GM12878 (cell line): ENCODE results near the gene EPHB1. TPM values are rescaled to one million over a fixed set of nuclear protein-coding genes. Genes with fewer than 3 reads are reported as not detected.

Source experiments
- ATAC-seq: fragments of 200-7000 bp; cut with Tn5 transposase; 3 replicates; pipeline ENCODE4 v1.9.1; 2020; ENCODE audit warnings: mild to moderate bottlenecking, moderate library complexity
- BruUV-seq: library from RNA; stranded (reverse); fragments of 400-500 nt; replicated peaks from 2 replicates; lab custom pipeline; 2021; lab: Mats Ljungman, UMichigan
- CTCF ChIA-PET: fragments of 300-600 bp; sonication (Branson Sonifier 250); formaldehyde crosslinking; extraction: SDS; loops from one replicate; lab custom pipeline; 2021; ENCODE audit warnings: inconsistent platforms; lab: Yijun Ruan, JAX
- POLR2A ChIA-PET: fragments of 350-600 bp; formaldehyde crosslinking; extraction: SDS; loops from one replicate; lab custom pipeline; 2021; ENCODE audit warnings: inconsistent platforms; lab: Charles Lee
- RAD21 ChIA-PET: fragments of 300-600 bp; sonication (Branson Sonifier 250); formaldehyde crosslinking; loops from one replicate; lab custom pipeline; 2023; ENCODE audit warnings: antibody characterized with exemption; ENCODE audit not compliant: unreplicated experiment; lab: Charles Lee
- SMC1A ChIA-PET: fragments of 300-600 bp; sonication (Branson Sonifier 250); formaldehyde crosslinking; loops from one replicate; lab custom pipeline; 2023; ENCODE audit not compliant: unreplicated experiment, uncharacterized antibody; lab: Charles Lee
- DNase-seq: peaks from one replicate; pipeline ENCODE4 v3.0.0-alpha.2; 2011; ENCODE audit warnings: low read depth, low spot score
- FAIRE-seq: peaks from 3 replicates; lab custom pipeline; 2011; peaks lifted over from hg19 to GRCh38; lab: Jason Lieb, UNC
- H2AFZ ChIP-seq: 2 replicates; pipeline ENCODE4 v1.6.0; 2011; ENCODE audit warnings: low read depth, low read length, control low read depth; ENCODE audit not compliant: control insufficient read depth
- H3K27ac ChIP-seq: 2 replicates; pipeline ENCODE4 v1.5.1; 2011; ENCODE audit warnings: control low read depth; ENCODE audit not compliant: control insufficient read depth, insufficient read depth
- H3K27me3 ChIP-seq, 2 experiments: replicated peaks in 1 of 2; 2 replicates each; pipeline versions ENCODE4 v1.6.0 to v1.6.1; 2011; ENCODE audit warnings: low read length in 1 of 2; ENCODE audit not compliant: control insufficient read depth in 2 of 2, insufficient read depth in 2 of 2
- H3K36me3 ChIP-seq, 2 experiments: 2 replicates each; pipeline ENCODE4 v1.5.1; 2011; ENCODE audit warnings: low read length in 1 of 2; ENCODE audit not compliant: control insufficient read depth in 2 of 2, insufficient read depth in 2 of 2
- H3K4me1 ChIP-seq: 2 replicates; pipeline ENCODE4 v1.6.1; 2011; ENCODE audit warnings: mild to moderate bottlenecking, low read length, moderate library complexity, mixed read lengths; ENCODE audit not compliant: control insufficient read depth, insufficient read depth
- H3K4me2 ChIP-seq: 2 replicates; pipeline ENCODE4 v1.6.0; 2011; ENCODE audit warnings: control low read depth; ENCODE audit not compliant: control insufficient read depth, insufficient read depth
- H3K4me3 ChIP-seq: fragments of 200-600 bp; sonication (generic); 2 replicates; pipeline ENCODE4 v1.5.1; 2016
- H3K79me2 ChIP-seq: 2 replicates; pipeline ENCODE4 v1.6.0; 2011; ENCODE audit warnings: low read length; ENCODE audit not compliant: control insufficient read depth, insufficient read depth
- H3K9ac ChIP-seq: 2 replicates; pipeline ENCODE4 v1.8.0; 2011; ENCODE audit warnings: low read length, control low read depth, mixed read lengths; ENCODE audit not compliant: control insufficient read depth, insufficient read depth
- H3K9me3 ChIP-seq: replicated peaks from 3 replicates; pipeline ENCODE4 v1.5.1; 2011; ENCODE audit warnings: mild to moderate bottlenecking, low read length; ENCODE audit not compliant: control insufficient read depth, insufficient read depth
- H4K20me1 ChIP-seq: 2 replicates; pipeline ENCODE4 v1.6.0; 2011; ENCODE audit not compliant: control insufficient read depth, insufficient read depth
- BCL11A ChIP-seq: IDR thresholded peaks from 2 replicates; pipeline ENCODE4 v1.6.1; 2011; ENCODE audit warnings: low read depth, low read length
- BHLHE40 ChIP-seq, 2 experiments: fragments of 450-650 bp in 1 of 2; IDR thresholded peaks; 2 replicates each; pipeline ENCODE4 v1.6.1; 2011 to 2017; ENCODE audit warnings: low read depth in 2 of 2, borderline replicate concordance in 1 of 2, improper control_type of control experiment in 1 of 2, low read length in 1 of 2, mild to moderate bottlenecking in 1 of 2
- CHD2 ChIP-seq: IDR thresholded peaks from 2 replicates; pipeline ENCODE4 v1.6.1; 2011; ENCODE audit warnings: low read depth, low read length, improper control_type of control experiment, borderline replicate concordance
- E2F4 ChIP-seq: IDR thresholded peaks from 2 replicates; pipeline ENCODE4 v1.6.1; 2012; ENCODE audit warnings: low read depth, low read length, improper control_type of control experiment
- EP300 ChIP-seq, 2 experiments: fragments of 150-350 bp in 1 of 2; IDR thresholded peaks; 2 replicates each; pipeline ENCODE4 v1.6.1; 2011 to 2012; ENCODE audit warnings: low read depth in 2 of 2, low read length in 2 of 2, borderline replicate concordance in 1 of 2, improper control_type of control experiment in 1 of 2, inconsistent platforms in 1 of 2; ENCODE audit not compliant: control insufficient read depth in 1 of 2
- FOXM1 ChIP-seq: IDR thresholded peaks from 2 replicates; pipeline ENCODE4 v1.6.1; 2012; ENCODE audit warnings: low read depth, mild to moderate bottlenecking, inconsistent platforms, low read length, moderate library complexity
- GATAD2B ChIP-seq: fragments of 450-650 bp; conservative IDR thresholded peaks from 2 replicates; pipeline ENCODE4 v1.6.1; 2017; ENCODE audit warnings: low read depth, mild to moderate bottlenecking, moderate library complexity
- HDAC2 ChIP-seq: fragments of 200-600 bp; sonication (generic); IDR thresholded peaks from 2 replicates; pipeline ENCODE4 v1.6.1; 2017
- NR2C1 ChIP-seq: fragments of 450-650 bp; IDR thresholded peaks from 2 replicates; pipeline ENCODE4 v1.6.1; 2017; ENCODE audit warnings: antibody characterized with exemption, mild to moderate bottlenecking, moderate library complexity
- NR2C2 ChIP-seq: IDR thresholded peaks from 2 replicates; pipeline ENCODE4 v1.6.1; 2011; ENCODE audit warnings: borderline replicate concordance, low read depth; ENCODE audit not compliant: control insufficient read depth, insufficient read length
- PML ChIP-seq: IDR thresholded peaks from 2 replicates; pipeline ENCODE4 v1.6.1; 2012; ENCODE audit warnings: low read length, inconsistent platforms
- SIX5 ChIP-seq: IDR thresholded peaks from 2 replicates; pipeline ENCODE4 v1.6.1; 2011; ENCODE audit warnings: mild to moderate bottlenecking, low read depth, low read length, moderate library complexity; ENCODE audit not compliant: severe bottlenecking
- YBX1 ChIP-seq: fragments of 450-650 bp; IDR thresholded peaks from 2 replicates; pipeline ENCODE4 v1.6.1; 2016; ENCODE audit warnings: antibody characterized with exemption
- ZNF384 ChIP-seq: IDR thresholded peaks from 2 replicates; pipeline ENCODE4 v1.6.1; 2012; ENCODE audit warnings: low read depth, mild to moderate bottlenecking, low read length, improper control_type of control experiment, borderline replicate concordance
- ZSCAN29 ChIP-seq: fragments of 450-650 bp; IDR thresholded peaks from 2 replicates; pipeline ENCODE4 v1.6.1; 2017; ENCODE audit warnings: mild to moderate bottlenecking, moderate library complexity
- WGBS: methylation state at CpG from one replicate; pipeline ENCODE4 v1.1.6; 2016; ENCODE audit warnings: low lambda C conversion rate; ENCODE audit not compliant: insufficient replicate concordance, insufficient coverage; ENCODE audit errors: missing lambda C conversion rate; 5-methylcytosine and 5-hydroxymethylcytosine counted together
- in situ Hi-C: fragments of 300-500 bp; cut with MboI; formaldehyde crosslinking; loops from 9 replicates; pipeline ENCODE4 v1.14.3; 2018; ENCODE audit warnings: mixed read lengths
- intact Hi-C: fragments of 100-400 bp; cut with micrococcal nuclease; formaldehyde crosslinking; loops from one replicate; pipeline ENCODE4 v1.14.2; 2022; ENCODE audit not compliant: unreplicated experiment
- polyA plus RNA-seq, 11 experiments: library from polyadenylated mRNA; depleted of rRNA in 4 of 11; unstranded in 6 of 11; stranded (reverse) in 5 of 11; fragments of >200 nt; fragmentation: Nextera tagmentation in 4 of 11; fragmentation: Illumina TruSeq in 1 of 11; extraction: Ambion mirVana in 4 of 11; extraction: Trizol in 1 of 11; gene quantifications; 1 replicate in 1 of 11; 2 replicates in 10 of 11; pipeline versions ENCODE4 v1.2.1 to v1.2.3, GENCODE V29; 2011 to 2016; ENCODE audit warnings: inconsistent platforms in 2 of 11, missing spikeins in 2 of 11, low read depth in 1 of 11
- total RNA-seq, 4 experiments: library from RNA; depleted of rRNA in 3 of 4; stranded (reverse); fragments of >200 nt in 3 of 4; fragmentation: Illumina TruSeq in 1 of 4; extraction: Trizol in 1 of 4; gene quantifications; 2 replicates each; pipeline versions ENCODE4 v1.2.1 to v1.2.3, GENCODE V29; 2013 to 2021
- TF ChIP-seq, protein P1 (sequence below): fragments of 450-650 bp; IDR thresholded peaks from 2 replicates; pipeline ENCODE4 v1.6.1; 2017; ENCODE audit warnings: mild to moderate bottlenecking, moderate library complexity
- TF ChIP-seq, protein P2 (sequence below): fragments of 450-650 bp; IDR thresholded peaks from 2 replicates; pipeline ENCODE4 v1.6.1; 2017; ENCODE audit warnings: mild to moderate bottlenecking

The EPHB1 gene
- total and polyA plus RNA-seq, 10 of the 15 experiments (the other 5 are each of a cell fraction or from before 2014, with no cell fraction given), result 0.33 to 23.8 (median 1.2) TPM

DNA sequence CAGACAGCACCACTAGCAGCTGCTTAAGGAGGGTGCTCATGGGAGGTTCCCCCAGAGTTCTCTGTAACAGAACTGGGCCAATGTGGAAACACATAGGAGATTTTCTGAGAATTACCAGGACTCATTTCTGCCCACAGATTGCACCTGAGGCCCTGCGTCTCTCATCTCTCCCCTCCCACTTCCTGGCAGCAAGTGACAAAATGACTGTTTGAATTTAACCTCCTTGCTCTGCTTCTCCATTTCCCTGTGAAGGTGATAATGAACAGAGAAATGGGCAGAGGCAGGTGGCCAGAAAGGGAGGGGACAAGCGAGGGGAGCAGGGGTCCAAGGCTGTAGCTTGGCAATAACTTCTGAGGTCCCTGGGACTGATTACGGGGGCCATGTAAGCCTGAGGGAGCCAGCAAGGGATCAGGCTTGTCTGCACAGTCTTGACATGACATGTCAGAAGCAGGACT is 8.0 kb downstream of the EPHB1 start:
- H3K9me3 ChIP-seq, result no peaks in the 10 kb centered on the region
- peak; percentile 47 for FAIRE-seq
- H3K4me1 ChIP-seq, result peaks cover 26% of the 10 kb centered on the region
- ATAC-seq, result peak; percentile 68
- H3K4me3 ChIP-seq, result no peak overlapping the region
- H3K27ac ChIP-seq, result peak overlapping the region; percentile 47
- peak; percentile 64 for DNase-seq
- H4K20me1 ChIP-seq, result no peaks in the 10 kb centered on the region
- WGBS, result 0% methylated on average over 3 of the region's 3 CpGs
- ChIA-PET RAD21 (interaction anchor here (1.0 to 10.5 kb wide), 10 partner anchors 9 to 437 kb away, joined by 3 to 146 read pairs (median 6); partner anchors contain the start of gene EPHB1), CTCF (interaction anchor here (0.6 to 4.6 kb wide), 9 partner anchors 8 to 443 kb away, joined by 3 to 39 read pairs (median 4); partner anchors contain the start of gene EPHB1), SMC1A (interaction anchor here (1.0 to 14.4 kb wide), 11 partner anchors 10 to 434 kb away, joined by 3 to 110 read pairs (median 9); no protein-coding TSS in a partner anchor), POLR2A (interaction anchor here (0.9 to 1.8 kb wide), 3 partner anchors 8 to 101 kb away, joined by 3 to 9 read pairs (median 4); partner anchors contain the start of gene EPHB1)
- in situ Hi-C loops (no loop called here), intact Hi-C loops (loop anchor here (2.0 kb wide), 1 partner anchor 50 kb away; no protein-coding TSS in a partner anchor)
- H3K9ac ChIP-seq, result no peak overlapping the region
- H2AFZ ChIP-seq, result no peak overlapping the region
- 0 out of 4 replicates have a peak, but pooled peaks cover 0 to 3% of the 10 kb centered on the region in 2 experiments for H3K36me3 ChIP-seq
- no peaks in the 10 kb centered on the region for H3K27me3 ChIP-seq
- no TSS peak for BruUV-seq
- H3K79me2 ChIP-seq, result peaks cover 72% of the 10 kb centered on the region
- H3K4me2 ChIP-seq, result peak overlapping the region; percentile 56
- TF ChIP-seq FOXM1, result no peak
- peak; percentile 60 to 71; a peak in 2 of 4 replicates for TF ChIP-seq EP300 (IDR thresholded peaks at IDR 0.05; ENCODE audit: borderline replicate concordance in 1 of 2, control insufficient read depth in 1 of 2, low read depth in 2 of 2, low read length in 2 of 2)
- TF ChIP-seq NR2C2, result no peak
- TF ChIP-seq E2F4, result 0 out of 2 replicates have a peak, but pooled peaks have one; percentile 17
- TF ChIP-seq, protein P1, sequence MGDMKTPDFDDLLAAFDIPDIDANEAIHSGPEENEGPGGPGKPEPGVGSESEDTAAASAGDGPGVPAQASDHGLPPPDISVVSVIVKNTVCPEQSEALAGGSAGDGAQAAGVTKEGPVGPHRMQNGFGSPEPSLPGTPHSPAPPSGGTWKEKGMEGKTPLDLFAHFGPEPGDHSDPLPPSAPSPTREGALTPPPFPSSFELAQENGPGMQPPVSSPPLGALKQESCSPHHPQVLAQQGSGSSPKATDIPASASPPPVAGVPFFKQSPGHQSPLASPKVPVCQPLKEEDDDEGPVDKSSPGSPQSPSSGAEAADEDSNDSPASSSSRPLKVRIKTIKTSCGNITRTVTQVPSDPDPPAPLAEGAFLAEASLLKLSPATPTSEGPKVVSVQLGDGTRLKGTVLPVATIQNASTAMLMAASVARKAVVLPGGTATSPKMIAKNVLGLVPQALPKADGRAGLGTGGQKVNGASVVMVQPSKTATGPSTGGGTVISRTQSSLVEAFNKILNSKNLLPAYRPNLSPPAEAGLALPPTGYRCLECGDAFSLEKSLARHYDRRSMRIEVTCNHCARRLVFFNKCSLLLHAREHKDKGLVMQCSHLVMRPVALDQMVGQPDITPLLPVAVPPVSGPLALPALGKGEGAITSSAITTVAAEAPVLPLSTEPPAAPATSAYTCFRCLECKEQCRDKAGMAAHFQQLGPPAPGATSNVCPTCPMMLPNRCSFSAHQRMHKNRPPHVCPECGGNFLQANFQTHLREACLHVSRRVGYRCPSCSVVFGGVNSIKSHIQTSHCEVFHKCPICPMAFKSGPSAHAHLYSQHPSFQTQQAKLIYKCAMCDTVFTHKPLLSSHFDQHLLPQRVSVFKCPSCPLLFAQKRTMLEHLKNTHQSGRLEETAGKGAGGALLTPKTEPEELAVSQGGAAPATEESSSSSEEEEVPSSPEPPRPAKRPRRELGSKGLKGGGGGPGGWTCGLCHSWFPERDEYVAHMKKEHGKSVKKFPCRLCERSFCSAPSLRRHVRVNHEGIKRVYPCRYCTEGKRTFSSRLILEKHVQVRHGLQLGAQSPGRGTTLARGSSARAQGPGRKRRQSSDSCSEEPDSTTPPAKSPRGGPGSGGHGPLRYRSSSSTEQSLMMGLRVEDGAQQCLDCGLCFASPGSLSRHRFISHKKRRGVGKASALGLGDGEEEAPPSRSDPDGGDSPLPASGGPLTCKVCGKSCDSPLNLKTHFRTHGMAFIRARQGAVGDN, result no peak
- TF ChIP-seq BCL11A, result peak; percentile 79
- TF ChIP-seq ZSCAN29, result no peak
- TF ChIP-seq NR2C1, result no peak
- TF ChIP-seq GATAD2B, result no peak; the same call in 1 of the 2 replicates
- no peak for TF ChIP-seq YBX1
- TF ChIP-seq, protein P2, sequence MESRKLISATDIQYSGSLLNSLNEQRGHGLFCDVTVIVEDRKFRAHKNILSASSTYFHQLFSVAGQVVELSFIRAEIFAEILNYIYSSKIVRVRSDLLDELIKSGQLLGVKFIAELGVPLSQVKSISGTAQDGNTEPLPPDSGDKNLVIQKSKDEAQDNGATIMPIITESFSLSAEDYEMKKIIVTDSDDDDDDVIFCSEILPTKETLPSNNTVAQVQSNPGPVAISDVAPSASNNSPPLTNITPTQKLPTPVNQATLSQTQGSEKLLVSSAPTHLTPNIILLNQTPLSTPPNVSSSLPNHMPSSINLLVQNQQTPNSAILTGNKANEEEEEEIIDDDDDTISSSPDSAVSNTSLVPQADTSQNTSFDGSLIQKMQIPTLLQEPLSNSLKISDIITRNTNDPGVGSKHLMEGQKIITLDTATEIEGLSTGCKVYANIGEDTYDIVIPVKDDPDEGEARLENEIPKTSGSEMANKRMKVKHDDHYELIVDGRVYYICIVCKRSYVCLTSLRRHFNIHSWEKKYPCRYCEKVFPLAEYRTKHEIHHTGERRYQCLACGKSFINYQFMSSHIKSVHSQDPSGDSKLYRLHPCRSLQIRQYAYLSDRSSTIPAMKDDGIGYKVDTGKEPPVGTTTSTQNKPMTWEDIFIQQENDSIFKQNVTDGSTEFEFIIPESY, result no peak
- peak; percentile 67 to 76; a peak in 3 of 4 replicates for TF ChIP-seq BHLHE40 (IDR thresholded peaks at IDR 0.05; ENCODE audit: borderline replicate concordance in 1 of 2, low read depth in 2 of 2, low read length in 1 of 2)
- TF ChIP-seq HDAC2, result no peak
- TF ChIP-seq ZNF384, result no peak
- peak; percentile 58; the same call in 1 of the 2 replicates for TF ChIP-seq CHD2
- TF ChIP-seq SIX5, result no peak
- no peak for TF ChIP-seq PML
